Parathyroid adenoma (tissue), 2 donors: ENCODE data around the gene ABLIM2.

Experiments used
- H2AFZ ChIP-seq: fragments of 300-600 bp; sonication (generic); one replicate; pipeline ENCODE4 v1.7.0; 2017; ENCODE audit warnings: antibody characterized with exemption, mild to moderate bottlenecking
- H3K27ac ChIP-seq: fragments of 300-600 bp; sonication (generic); one replicate; pipeline ENCODE4 v1.7.0; 2017
- H3K27me3 ChIP-seq: fragments of 300-600 bp; sonication (generic); one replicate; pipeline ENCODE4 v1.7.0; 2017; ENCODE audit warnings: low read length; ENCODE audit not compliant: control insufficient read depth, insufficient read depth
- H3K36me3 ChIP-seq: fragments of 300-600 bp; sonication (generic); one replicate; pipeline ENCODE4 v1.7.0; 2017; ENCODE audit warnings: low read length; ENCODE audit not compliant: control insufficient read depth, insufficient read depth
- H3K4me1 ChIP-seq: fragments of 300-600 bp; sonication (generic); one replicate; pipeline ENCODE4 v1.7.0; 2017; ENCODE audit warnings: control low read depth
- H3K4me2 ChIP-seq: fragments of 300-600 bp; sonication (generic); one replicate; pipeline ENCODE4 v1.7.0; 2017; ENCODE audit warnings: low read length
- H3K4me3 ChIP-seq: fragments of 300-600 bp; sonication (generic); one replicate; pipeline ENCODE4 v1.7.0; 2017; ENCODE audit warnings: low read depth, low read length
- H3K79me2 ChIP-seq: fragments of 300-600 bp; sonication (generic); one replicate; pipeline ENCODE4 v1.7.0; 2017; ENCODE audit warnings: control low read depth
- H3K9ac ChIP-seq: fragments of 300-600 bp; sonication (generic); one replicate; pipeline ENCODE4 v1.7.0; 2017; ENCODE audit warnings: mild to moderate bottlenecking
- H3K9me3 ChIP-seq: fragments of 300-600 bp; sonication (generic); one replicate; pipeline ENCODE4 v1.7.0; 2017; ENCODE audit warnings: low read length; ENCODE audit not compliant: control insufficient read depth
- TF ChIP-seq, protein P1 (sequence below): fragments of 300-600 bp; sonication (generic); IDR thresholded peaks from one replicate; pipeline ENCODE4 v1.7.0; 2017; ENCODE audit warnings: antibody characterized with exemption, mild to moderate bottlenecking
- donor health status: primary hyperparathyroidism.

ABLIM2 gene

DNA sequence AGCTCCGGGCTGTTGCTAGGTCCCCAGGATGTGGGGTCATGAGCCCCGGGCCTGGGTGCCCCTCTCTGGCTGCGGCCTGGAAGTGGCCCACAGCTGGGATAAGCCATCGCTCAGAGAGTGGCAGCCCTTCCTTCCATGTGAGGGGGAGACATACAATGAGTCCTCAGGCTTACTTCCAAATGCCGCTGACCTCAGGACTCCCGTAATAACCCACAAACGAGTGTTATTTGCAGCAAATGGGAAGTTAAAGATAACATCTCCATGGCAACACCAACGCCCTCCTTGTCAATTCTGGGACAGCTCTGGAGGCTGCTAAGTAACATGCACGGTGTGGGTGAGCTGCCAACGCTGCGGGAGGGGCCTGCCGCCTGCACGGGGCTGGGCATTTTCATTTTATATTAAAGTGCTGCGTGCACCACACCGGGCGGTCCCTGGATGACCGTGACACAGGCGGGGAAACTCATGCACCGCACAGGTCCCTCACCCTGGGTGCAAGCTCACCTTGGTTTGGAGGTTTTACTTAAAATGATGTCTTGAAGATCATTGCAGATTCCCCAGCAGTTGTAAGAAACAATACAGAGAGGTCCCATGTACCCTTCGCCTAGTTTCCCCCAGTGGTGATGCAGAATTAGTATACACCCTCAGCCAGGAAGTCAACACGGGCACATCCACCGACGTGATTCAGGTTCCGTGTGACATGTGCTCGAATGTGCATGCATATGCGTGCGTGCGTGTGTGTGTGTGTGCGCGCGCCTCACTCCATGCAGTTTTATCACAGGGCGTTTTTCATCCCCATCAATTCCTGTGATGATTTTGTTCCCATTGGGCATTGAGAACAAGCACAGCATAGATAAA is 79.4 kb downstream of the ABLIM2 start:
- Histone ChIP-seq H3K36me3 (no peaks in the 10 kb centered on the region), H2AFZ (no peak overlapping the region), H3K4me1 (no peaks in the 10 kb centered on the region), H3K4me2 (no peak overlapping the region), H3K9ac (no peak overlapping the region), H3K4me3 (no peak overlapping the region), H3K27me3 (no peaks in the 10 kb centered on the region), H3K79me2 (no peaks in the 10 kb centered on the region), H3K27ac (no peak overlapping the region), H3K9me3 (no peaks in the 10 kb centered on the region)
- TF ChIP-seq, protein P1, sequence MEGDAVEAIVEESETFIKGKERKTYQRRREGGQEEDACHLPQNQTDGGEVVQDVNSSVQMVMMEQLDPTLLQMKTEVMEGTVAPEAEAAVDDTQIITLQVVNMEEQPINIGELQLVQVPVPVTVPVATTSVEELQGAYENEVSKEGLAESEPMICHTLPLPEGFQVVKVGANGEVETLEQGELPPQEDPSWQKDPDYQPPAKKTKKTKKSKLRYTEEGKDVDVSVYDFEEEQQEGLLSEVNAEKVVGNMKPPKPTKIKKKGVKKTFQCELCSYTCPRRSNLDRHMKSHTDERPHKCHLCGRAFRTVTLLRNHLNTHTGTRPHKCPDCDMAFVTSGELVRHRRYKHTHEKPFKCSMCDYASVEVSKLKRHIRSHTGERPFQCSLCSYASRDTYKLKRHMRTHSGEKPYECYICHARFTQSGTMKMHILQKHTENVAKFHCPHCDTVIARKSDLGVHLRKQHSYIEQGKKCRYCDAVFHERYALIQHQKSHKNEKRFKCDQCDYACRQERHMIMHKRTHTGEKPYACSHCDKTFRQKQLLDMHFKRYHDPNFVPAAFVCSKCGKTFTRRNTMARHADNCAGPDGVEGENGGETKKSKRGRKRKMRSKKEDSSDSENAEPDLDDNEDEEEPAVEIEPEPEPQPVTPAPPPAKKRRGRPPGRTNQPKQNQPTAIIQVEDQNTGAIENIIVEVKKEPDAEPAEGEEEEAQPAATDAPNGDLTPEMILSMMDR, result no peak

DNA sequence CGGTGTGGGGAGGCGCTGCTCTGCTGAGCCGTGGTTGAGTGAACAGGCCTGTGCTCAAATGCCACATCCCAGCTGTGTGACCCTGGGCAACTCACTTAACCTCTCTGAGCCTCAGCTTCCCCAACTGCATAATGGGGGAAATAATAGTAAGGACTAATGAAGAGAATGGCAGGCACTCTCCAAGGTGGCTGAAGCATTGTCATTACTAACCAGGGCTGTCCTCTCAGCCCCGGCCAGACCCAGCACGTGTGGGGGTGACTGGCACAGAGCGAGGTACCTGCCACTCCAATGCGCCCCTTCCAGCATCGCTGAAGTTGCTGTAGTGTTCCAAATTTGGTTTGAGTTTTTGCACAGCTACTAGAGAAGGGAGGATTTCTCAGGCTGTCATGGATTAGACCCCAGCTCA is 80.0 kb downstream of the ABLIM2 start:
- H3K4me1 ChIP-seq, result no peaks in the 10 kb centered on the region
- H3K27me3 ChIP-seq, result no peaks in the 10 kb centered on the region
- no peak overlapping the region for H3K4me3 ChIP-seq
- H2AFZ ChIP-seq, result no peak overlapping the region
- no peak overlapping the region for H3K27ac ChIP-seq
- no peaks in the 10 kb centered on the region for H3K36me3 ChIP-seq
- no peak overlapping the region for H3K4me2 ChIP-seq
- H3K79me2 ChIP-seq, result no peaks in the 10 kb centered on the region
- no peaks in the 10 kb centered on the region for H3K9me3 ChIP-seq
- TF ChIP-seq, protein P1, result no peak
- no peak overlapping the region for H3K9ac ChIP-seq

DNA sequence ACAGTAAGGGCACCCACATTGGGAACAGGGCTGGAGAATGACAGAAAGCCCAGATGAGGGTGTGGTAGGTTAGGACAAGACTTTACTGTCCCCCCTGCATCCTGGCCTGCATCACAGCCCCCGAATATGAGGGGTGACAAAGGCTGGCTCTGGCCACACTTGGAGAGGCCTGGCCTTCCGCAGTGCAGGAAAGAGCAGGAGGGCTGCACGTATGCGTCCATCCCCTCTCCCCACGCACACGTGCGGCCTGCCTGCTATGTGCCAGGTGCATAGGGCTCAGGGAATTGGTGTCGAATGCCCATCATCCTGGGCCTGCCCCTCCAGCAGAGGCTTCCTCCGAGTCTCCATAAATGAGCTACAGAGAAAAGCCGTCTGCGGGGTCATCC is 80.5 kb downstream of the ABLIM2 start:
- Histone ChIP-seq H3K79me2 (no peaks in the 10 kb centered on the region), H3K4me2 (no peak overlapping the region), H3K36me3 (no peaks in the 10 kb centered on the region), H2AFZ (no peak overlapping the region), H3K27me3 (no peaks in the 10 kb centered on the region), H3K9me3 (no peaks in the 10 kb centered on the region), H3K27ac (no peak overlapping the region), H3K4me3 (no peak overlapping the region), H3K9ac (no peak overlapping the region), H3K4me1 (no peaks in the 10 kb centered on the region)
- TF ChIP-seq, protein P1, result no peak

DNA sequence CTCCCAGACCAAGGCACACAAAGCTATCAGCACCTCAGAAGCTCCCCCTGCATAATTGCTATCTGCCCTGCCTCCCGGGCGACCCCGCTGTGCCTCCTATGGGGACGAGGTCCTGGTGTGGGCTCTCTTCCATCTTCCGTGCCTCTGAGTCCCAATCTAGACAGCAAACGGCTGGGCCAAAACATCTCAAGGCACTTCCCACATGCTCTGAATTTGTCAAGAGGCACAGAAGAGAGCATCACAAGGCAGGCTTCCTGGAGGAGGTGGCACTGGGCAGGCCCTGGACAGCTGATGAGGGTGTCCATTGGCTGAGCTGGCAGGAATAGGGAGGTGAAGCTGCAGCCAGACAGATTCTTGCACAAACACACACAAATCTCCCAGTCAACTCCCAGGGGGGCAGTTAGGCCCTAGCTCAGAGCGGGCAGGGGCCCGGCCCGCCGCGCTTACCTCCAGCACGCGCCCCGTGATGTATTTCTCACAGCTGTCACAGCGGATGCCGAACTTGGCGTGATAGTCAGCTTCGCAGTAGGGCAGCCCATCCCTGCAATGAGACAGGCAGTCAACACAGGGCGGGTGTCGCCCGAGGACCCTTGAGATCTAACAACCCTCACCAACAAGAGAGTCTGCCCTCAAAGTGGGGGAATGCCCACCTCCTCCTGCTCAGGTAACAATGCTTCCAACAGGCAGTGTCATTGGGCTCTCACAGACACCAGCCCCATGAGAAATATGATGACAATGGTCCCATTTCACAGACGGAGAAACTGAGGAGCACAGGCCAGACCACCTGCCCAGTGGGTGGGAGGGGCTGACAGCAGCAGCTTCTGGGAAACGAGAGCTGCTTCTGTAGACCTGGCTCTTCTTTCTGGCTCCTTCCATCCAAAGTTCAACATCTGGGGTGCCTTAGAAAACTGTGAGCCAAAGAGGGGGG is 81.2 kb downstream of the ABLIM2 start:
- H3K9me3 ChIP-seq, result no peaks in the 10 kb centered on the region
- no peak overlapping the region for H3K4me2 ChIP-seq
- no peak overlapping the region for H3K9ac ChIP-seq
- TF ChIP-seq, protein P1, result no peak
- no peaks in the 10 kb centered on the region for H3K36me3 ChIP-seq
- H3K4me3 ChIP-seq, result no peak overlapping the region
- H3K4me1 ChIP-seq, result no peaks in the 10 kb centered on the region
- H3K79me2 ChIP-seq, result no peaks in the 10 kb centered on the region
- no peak overlapping the region for H3K27ac ChIP-seq
- no peak overlapping the region for H2AFZ ChIP-seq
- H3K27me3 ChIP-seq, result no peaks in the 10 kb centered on the region
